ENCODE results near the gene PCSK5. TPM values are rescaled to one million over a fixed set of nuclear protein-coding genes. Genes with fewer than 3 reads are reported as not detected.

Gene PCSK5
- total and polyA plus RNA-seq, 4 donors = 0.58 to 3.6 (median 0.82) TPM

DNA sequence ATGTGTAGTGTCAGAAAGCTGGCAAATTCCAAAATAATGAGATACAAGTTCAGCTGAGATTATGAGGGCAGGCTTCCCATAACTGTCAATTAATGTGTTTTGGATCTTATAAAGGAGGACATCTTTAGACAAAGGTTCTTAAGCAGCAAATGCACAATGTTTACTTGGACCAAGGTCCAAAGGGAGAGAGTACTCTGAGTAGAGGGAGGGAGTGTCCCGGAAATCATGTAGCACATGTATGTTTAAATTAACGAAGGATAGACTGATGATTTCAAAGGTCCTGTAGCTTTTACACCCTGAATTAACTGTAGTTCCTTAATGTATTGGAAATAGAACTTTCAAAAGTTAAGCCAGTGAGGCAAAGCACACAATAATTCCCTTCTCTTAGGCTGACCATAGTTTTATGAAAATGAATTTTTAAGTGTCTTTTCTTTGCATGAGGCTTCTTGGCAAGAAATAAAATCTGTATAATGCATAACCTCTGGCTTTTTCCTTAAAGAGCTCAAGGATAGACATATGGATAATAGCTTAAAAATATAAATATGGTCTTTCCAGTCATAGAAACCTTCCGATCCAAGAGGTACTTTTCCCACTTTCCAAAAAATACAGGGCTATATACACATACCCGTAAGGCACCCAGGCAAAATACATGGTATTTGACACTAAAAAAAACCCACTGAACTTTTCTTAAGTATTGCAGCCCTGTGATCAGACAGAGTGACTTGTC, 93.0 kb downstream of the PCSK5 start (continued):
- no peak for TF ChIP-seq YY1 (IDR thresholded peaks at IDR 0.05)
- TF ChIP-seq GABPA (IDR thresholded peaks at IDR 0.05 in 1 of 2, conservative IDR thresholded peaks at IDR 0.05 in 1 of 2) = no peak
- TF ChIP-seq RAD21 (IDR thresholded peaks at IDR 0.05) = no peak
- no peak for TF ChIP-seq NR2F2 (IDR thresholded peaks at IDR 0.05)
- no peak for TF ChIP-seq TAF1 (conservative IDR thresholded peaks at IDR 0.05)
- no peak for TF ChIP-seq RXRA (IDR thresholded peaks at IDR 0.05)

DNA sequence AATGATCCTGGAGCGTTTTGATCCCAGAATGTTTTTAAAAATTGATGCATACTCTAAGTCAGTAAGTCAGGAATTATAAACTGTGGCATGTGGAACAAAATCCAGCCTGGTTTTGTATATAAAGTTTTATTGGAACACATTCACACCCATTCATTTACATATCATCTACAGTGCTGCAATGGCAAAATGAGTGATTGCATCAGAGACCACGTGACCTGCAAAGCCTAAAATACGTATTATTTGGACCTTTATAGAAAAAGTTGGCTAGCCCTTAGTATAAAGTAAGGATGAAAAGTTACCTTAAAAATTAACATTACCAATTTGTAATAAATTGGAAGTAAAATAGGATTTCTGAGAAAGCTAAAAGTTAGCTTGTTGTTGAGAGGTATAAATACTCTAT, 95.0 kb downstream of the PCSK5 start:
- H3K9me3 ChIP-seq (ENCODE audit: control insufficient read depth in 4 of 4, low read length in 3 of 4) = no peaks in the 10 kb centered on the region
- 91% methylated on average over 3 of the region's 3 CpGs for WGBS
- TF ChIP-seq, protein P1, sequence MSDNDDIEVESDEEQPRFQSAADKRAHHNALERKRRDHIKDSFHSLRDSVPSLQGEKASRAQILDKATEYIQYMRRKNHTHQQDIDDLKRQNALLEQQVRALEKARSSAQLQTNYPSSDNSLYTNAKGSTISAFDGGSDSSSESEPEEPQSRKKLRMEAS (IDR thresholded peaks at IDR 0.05) = no peak
- TF ChIP-seq YY1 (IDR thresholded peaks at IDR 0.05) = no peak
- TF ChIP-seq RAD21 (IDR thresholded peaks at IDR 0.05) = no peak
- TF ChIP-seq HNF4G (IDR thresholded peaks at IDR 0.05) = no peak
- TF ChIP-seq EGR1 (IDR thresholded peaks at IDR 0.05; ENCODE audit: low read depth in 2 of 2) = no peak
- no peaks in the 10 kb centered on the region for H3K27me3 ChIP-seq (ENCODE audit: control insufficient read depth in 4 of 4, insufficient read depth in 4 of 4, low read length in 3 of 4)
- no peak for DNase-seq (ENCODE audit: low spot score)
- H3K9ac ChIP-seq (ENCODE audit: low read depth in 1 of 2, low read length in 2 of 2) = no peak overlapping the region
- H3K4me1 ChIP-seq (ENCODE audit: control insufficient read depth in 4 of 4, insufficient read depth in 4 of 4, low read length in 3 of 4) = no peaks in the 10 kb centered on the region
- H3K4me3 ChIP-seq (ENCODE audit: low read depth in 1 of 3, low read length in 3 of 3) = no peak overlapping the region
- no peak overlapping the region for H3K27ac ChIP-seq (ENCODE audit: low read depth in 1 of 2, low read length in 2 of 2)
- H3K36me3 ChIP-seq (ENCODE audit: control insufficient read depth in 4 of 4, insufficient read depth in 3 of 4, low read depth in 1 of 4, low read length in 3 of 4) = no peaks in the 10 kb centered on the region

DNA sequence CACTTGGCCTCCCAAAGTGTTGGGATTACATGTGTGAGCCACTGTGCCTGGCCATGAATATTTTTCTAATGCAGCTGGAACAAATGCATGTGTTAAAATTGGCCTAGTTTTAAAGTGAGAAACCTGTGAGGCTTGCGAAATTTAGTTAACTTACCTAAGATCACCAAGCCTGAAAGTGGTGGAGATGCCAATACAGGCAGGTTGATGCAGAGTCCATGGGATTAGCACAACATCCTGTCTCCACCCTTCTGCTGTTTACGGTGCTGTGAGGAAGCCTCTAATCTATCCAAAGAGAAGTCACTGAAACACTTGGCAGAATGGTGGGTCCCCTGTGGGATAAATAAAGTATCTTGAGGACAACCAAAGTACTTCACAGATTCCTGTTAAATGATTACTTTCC, 98.2 kb downstream of the PCSK5 start:
- H3K4me1 ChIP-seq (ENCODE audit: control insufficient read depth in 4 of 4, insufficient read depth in 4 of 4, low read length in 3 of 4) = no peaks in the 10 kb centered on the region
- H3K27ac ChIP-seq (ENCODE audit: low read depth in 1 of 2, low read length in 2 of 2) = no peak overlapping the region
- H3K9me3 ChIP-seq (ENCODE audit: control insufficient read depth in 4 of 4, low read length in 3 of 4) = no peaks in the 10 kb centered on the region
- no peaks in the 10 kb centered on the region for H3K27me3 ChIP-seq (ENCODE audit: control insufficient read depth in 4 of 4, insufficient read depth in 4 of 4, low read length in 3 of 4)
- no peak for DNase-seq (ENCODE audit: low spot score)
- no peak overlapping the region for H3K9ac ChIP-seq (ENCODE audit: low read depth in 1 of 2, low read length in 2 of 2)
- TF ChIP-seq RXRA (IDR thresholded peaks at IDR 0.05) = no peak
- TF ChIP-seq NR2F2 (IDR thresholded peaks at IDR 0.05) = no peak
- no peak for TF ChIP-seq HNF4G (IDR thresholded peaks at IDR 0.05)
- TF ChIP-seq FOXA1 (IDR thresholded peaks at IDR 0.05) = no peak
- TF ChIP-seq YY1 (IDR thresholded peaks at IDR 0.05) = no peak
- TF ChIP-seq JUND (IDR thresholded peaks at IDR 0.05) = no peak
- TF ChIP-seq, protein P2, sequence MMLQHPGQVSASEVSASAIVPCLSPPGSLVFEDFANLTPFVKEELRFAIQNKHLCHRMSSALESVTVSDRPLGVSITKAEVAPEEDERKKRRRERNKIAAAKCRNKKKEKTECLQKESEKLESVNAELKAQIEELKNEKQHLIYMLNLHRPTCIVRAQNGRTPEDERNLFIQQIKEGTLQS (IDR thresholded peaks at IDR 0.05) = no peak
- TF ChIP-seq SP1 (IDR thresholded peaks at IDR 0.05) = no peak
- TF ChIP-seq HNF4A (conservative IDR thresholded peaks at IDR 0.05) = no peak
- no peak for TF ChIP-seq EGR1 (IDR thresholded peaks at IDR 0.05; ENCODE audit: low read depth in 2 of 2)
- TF ChIP-seq, protein P1 (IDR thresholded peaks at IDR 0.05) = no peak
- TF ChIP-seq, protein P3, sequence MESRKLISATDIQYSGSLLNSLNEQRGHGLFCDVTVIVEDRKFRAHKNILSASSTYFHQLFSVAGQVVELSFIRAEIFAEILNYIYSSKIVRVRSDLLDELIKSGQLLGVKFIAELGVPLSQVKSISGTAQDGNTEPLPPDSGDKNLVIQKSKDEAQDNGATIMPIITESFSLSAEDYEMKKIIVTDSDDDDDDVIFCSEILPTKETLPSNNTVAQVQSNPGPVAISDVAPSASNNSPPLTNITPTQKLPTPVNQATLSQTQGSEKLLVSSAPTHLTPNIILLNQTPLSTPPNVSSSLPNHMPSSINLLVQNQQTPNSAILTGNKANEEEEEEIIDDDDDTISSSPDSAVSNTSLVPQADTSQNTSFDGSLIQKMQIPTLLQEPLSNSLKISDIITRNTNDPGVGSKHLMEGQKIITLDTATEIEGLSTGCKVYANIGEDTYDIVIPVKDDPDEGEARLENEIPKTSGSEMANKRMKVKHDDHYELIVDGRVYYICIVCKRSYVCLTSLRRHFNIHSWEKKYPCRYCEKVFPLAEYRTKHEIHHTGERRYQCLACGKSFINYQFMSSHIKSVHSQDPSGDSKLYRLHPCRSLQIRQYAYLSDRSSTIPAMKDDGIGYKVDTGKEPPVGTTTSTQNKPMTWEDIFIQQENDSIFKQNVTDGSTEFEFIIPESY (IDR thresholded peaks at IDR 0.05) = no peak
- TF ChIP-seq FOXA2 (IDR thresholded peaks at IDR 0.05) = no peak
- TF ChIP-seq RAD21 (IDR thresholded peaks at IDR 0.05) = no peak
- WGBS = 80% methylated on average over 2 of the region's 2 CpGs
- no peaks in the 10 kb centered on the region for H3K36me3 ChIP-seq (ENCODE audit: control insufficient read depth in 4 of 4, insufficient read depth in 3 of 4, low read depth in 1 of 4, low read length in 3 of 4)
- no peak overlapping the region for H3K4me3 ChIP-seq (ENCODE audit: low read depth in 1 of 3, low read length in 3 of 3)
